ENCODE data around the gene GAL3ST2. TPM values are rescaled to one million over a fixed set of nuclear protein-coding genes. Genes with fewer than 3 reads are reported as not detected.
"Not testable (repeated sequence)": the region's sequence is repeated elsewhere in the genome, so short reads cannot be mapped to it uniquely, and the experiment has no call there.

The GAL3ST2 gene
- total RNA-seq, 1 donor from 2014 or later = not detected

- intact Hi-C loops (cut with DNase I) = no loop called here
These were observed 1.1 kb upstream of the GAL3ST2 start for GRCh38 chr2:241775223-241776177.

GRCh38 chr2:241777170-241777685, 606 bp downstream of the GAL3ST2 start:
- H3K36me3 ChIP-seq = no peaks in the 10 kb centered on the region
- intact Hi-C loops (cut with DNase I) = no loop called here
- no peaks in the 10 kb centered on the region for H3K9me3 ChIP-seq
- H3K4me1 ChIP-seq = no peaks in the 10 kb centered on the region
- no peak for TF ChIP-seq CTCF (IDR thresholded peaks at IDR 0.05)
- peaks cover 4% of the 10 kb centered on the region for H3K27me3 ChIP-seq
- DNase-seq (ENCODE audit: low spot score in 2 of 2) = no peak
- H3K27ac ChIP-seq = no peak overlapping the region
- no peak overlapping the region for H3K4me3 ChIP-seq

More at GRCh38 chr2:241775223-241776177, 1.1 kb upstream of the GAL3ST2 start:
- no peaks in the 10 kb centered on the region for H3K4me1 ChIP-seq
- no peak for TF ChIP-seq CTCF (IDR thresholded peaks at IDR 0.05)
- peaks cover 4% of the 10 kb centered on the region for H3K27me3 ChIP-seq
- H3K27ac ChIP-seq = no peak overlapping the region
- H3K9me3 ChIP-seq = no peaks in the 10 kb centered on the region
- DNase-seq (ENCODE audit: low spot score in 2 of 2) = peak in 1 of 2 donors; percentile 58
- H3K36me3 ChIP-seq = no peaks in the 10 kb centered on the region
- H3K4me3 ChIP-seq = no peak overlapping the region

GRCh38 chr2:241777686-241778627, 1.3 kb downstream of the GAL3ST2 start:
- H3K4me3 ChIP-seq = no peak overlapping the region

GRCh38 chr2:241780939-241781569, 4.4 kb downstream of the GAL3ST2 start:
- DNase-seq (ENCODE audit: low spot score in 2 of 2) = no peak
- H3K27ac ChIP-seq = no peak overlapping the region
- no peak overlapping the region for H3K4me3 ChIP-seq
- no peak for TF ChIP-seq CTCF (IDR thresholded peaks at IDR 0.05)
- H3K4me1 ChIP-seq = no peaks in the 10 kb centered on the region
- H3K27me3 ChIP-seq = no peaks in the 10 kb centered on the region
- no peaks in the 10 kb centered on the region for H3K36me3 ChIP-seq
- intact Hi-C loops (cut with DNase I) = no loop called here
- H3K9me3 ChIP-seq = no peaks in the 10 kb centered on the region

More at GRCh38 chr2:241777686-241778627, 1.3 kb downstream of the GAL3ST2 start:
- Histone ChIP-seq H3K36me3 (no peaks in the 10 kb centered on the region), H3K4me1 (no peaks in the 10 kb centered on the region), H3K27ac (no peak overlapping the region), H3K27me3 (peaks cover 4% of the 10 kb centered on the region), H3K9me3 (no peaks in the 10 kb centered on the region)
- TF ChIP-seq CTCF (IDR thresholded peaks at IDR 0.05) = no peak
- no peak for DNase-seq (ENCODE audit: low spot score in 2 of 2)
- intact Hi-C loops (cut with DNase I) = no loop called here

GRCh38 chr2:241782053-241782452, 5.4 kb downstream of the GAL3ST2 start:
- DNase-seq (ENCODE audit: low spot score in 2 of 2); intact Hi-C loops (cut with DNase I); H3K9me3 ChIP-seq; H3K4me3 ChIP-seq; H3K27ac ChIP-seq; H3K36me3 ChIP-seq; H3K27me3 ChIP-seq; H3K4me1 ChIP-seq: not testable (repeated sequence)
